Duodenal mucosa (tissue), 2 donors: ENCODE results near the gene CYP2W1.
"Not testable (repeated sequence)": the region's sequence is repeated elsewhere in the genome, so short reads cannot be mapped to it uniquely, and the experiment has no call there.

Experiments used
- H3K27ac ChIP-seq: one replicate; pipeline ENCODE4 v1.7.0; 2013; ENCODE audit warnings: low read depth, low read length
- H3K27me3 ChIP-seq, 2 donors: one replicate each; pipeline ENCODE4 v1.7.0; 2013; ENCODE audit warnings: low read length in 2 of 2, control low read depth in 1 of 2; ENCODE audit not compliant: insufficient read depth in 2 of 2, control insufficient read depth in 1 of 2
- H3K36me3 ChIP-seq, 2 donors: one replicate each; pipeline ENCODE4 v1.7.0; 2013; ENCODE audit warnings: low read length in 2 of 2, control low read depth in 1 of 2; ENCODE audit not compliant: insufficient read depth in 2 of 2, control insufficient read depth in 1 of 2
- H3K4me1 ChIP-seq, 2 donors: one replicate each; pipeline ENCODE4 v1.7.0; 2013; ENCODE audit warnings: low read length in 2 of 2, control low read depth in 1 of 2; ENCODE audit not compliant: insufficient read depth in 2 of 2, control insufficient read depth in 1 of 2
- H3K4me3 ChIP-seq, 2 donors: one replicate each; pipeline ENCODE4 v1.7.0; 2013; ENCODE audit warnings: low read length in 2 of 2, low read depth in 1 of 2
- H3K9ac ChIP-seq, 2 donors: one replicate each; pipeline ENCODE4 v1.7.0; 2013; ENCODE audit warnings: low read length in 2 of 2, low read depth in 1 of 2
- H3K9me3 ChIP-seq, 2 donors: one replicate each; pipeline ENCODE4 v1.7.0; 2013; ENCODE audit warnings: low read length in 2 of 2, control low read depth in 1 of 2; ENCODE audit not compliant: control insufficient read depth in 1 of 2

Gene CYP2W1

DNA sequence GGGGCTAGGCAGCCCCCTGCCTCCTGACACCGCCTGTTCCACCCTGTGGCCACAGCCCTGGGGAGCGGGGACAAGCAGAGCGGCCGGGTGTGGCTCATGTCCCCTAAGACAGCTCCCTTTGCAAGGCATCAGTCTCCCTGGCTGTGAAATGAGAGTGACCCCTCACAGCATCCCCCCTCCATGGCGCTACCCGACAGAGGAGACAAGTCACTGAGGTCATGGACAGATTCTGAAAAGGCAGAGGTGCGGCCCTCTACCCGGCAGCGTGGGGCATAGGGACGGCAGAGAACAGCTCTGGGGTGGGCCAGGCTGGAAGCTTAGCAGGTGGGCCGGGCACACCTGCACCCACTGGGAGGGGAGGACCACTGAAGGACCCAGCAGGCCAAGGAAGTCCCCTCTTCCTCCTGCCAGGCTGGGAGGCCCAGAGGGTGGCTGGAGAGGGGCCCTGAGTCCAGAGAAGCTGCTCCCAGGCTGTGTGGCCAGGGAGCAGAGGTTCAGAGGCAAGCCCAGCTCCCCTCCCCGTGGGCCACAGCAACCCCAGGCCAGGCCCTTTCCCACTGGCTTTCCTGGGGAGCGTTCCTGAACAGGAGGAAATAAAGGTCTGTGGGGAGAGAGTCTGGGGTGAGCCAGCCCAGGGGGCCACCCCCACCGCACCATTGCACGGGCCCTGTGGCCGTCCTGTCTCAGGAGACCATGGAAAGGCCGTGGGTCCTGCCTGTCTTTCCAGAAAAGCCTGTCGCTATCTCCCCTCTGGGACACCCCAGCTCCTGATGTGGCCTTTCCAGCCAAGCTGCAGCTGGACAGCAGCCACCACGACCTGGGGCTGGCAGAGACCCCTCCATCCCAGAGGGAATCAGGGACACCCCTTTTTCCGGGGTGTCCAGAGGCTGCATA is 30.2 kb upstream of the CYP2W1 start:
- peak overlapping the region; percentile 25 for H3K27ac ChIP-seq
- H3K4me3 ChIP-seq, result peak overlapping the region; percentile 54 to 75
- no peaks in the 10 kb centered on the region for H3K27me3 ChIP-seq
- H3K4me1 ChIP-seq, result peaks cover 11 to 27% of the 10 kb centered on the region in 2 donors
- no peaks in the 10 kb centered on the region for H3K36me3 ChIP-seq
- no peaks in the 10 kb centered on the region for H3K9me3 ChIP-seq
- H3K9ac ChIP-seq, result peak overlapping the region; percentile 66 to 70

DNA sequence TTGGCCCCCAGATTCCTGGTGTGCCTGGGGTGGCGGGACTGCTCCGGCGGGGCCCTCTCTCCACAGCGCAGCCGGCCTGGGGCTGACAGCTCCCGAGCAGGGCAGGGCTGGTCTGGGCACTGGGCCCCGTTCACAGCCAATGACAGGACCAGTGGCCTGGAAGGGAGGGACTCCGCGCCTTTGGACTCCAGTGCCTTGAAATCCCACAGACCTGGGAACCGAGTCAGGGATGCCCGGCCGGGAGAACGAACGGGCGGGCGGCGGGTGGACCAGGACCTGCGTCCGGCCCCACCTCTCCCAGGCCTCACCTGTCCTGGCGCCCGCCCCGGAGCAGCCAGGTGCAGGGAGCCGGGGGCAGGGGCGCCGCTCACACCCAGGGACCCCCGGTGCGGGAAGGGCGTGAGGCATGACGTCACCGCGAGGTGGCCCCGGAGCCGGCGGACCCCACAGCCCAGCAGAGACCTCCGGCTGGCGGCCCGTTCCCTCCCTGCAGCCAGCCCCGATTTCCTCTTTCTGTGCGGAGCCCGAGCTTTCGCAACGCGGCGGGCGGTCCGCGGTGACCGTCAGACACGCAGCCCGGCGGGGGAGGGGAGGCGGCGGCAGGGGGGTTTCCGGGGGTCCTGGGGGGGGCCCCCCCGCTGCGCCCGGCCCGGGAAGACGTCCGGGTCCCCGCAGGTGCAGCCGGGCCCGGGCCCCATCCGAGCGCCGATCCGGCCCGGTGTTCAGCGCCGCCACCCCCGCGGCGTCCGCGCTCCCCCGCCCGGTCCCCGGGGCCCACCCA is 29.2 kb upstream of the CYP2W1 start:
- H3K4me1 ChIP-seq, result peaks cover 11 to 27% of the 10 kb centered on the region in 2 donors
- H3K27ac ChIP-seq, result peak overlapping the region; percentile 25
- H3K36me3 ChIP-seq, result no peaks in the 10 kb centered on the region
- H3K9me3 ChIP-seq, result no peaks in the 10 kb centered on the region
- H3K27me3 ChIP-seq, result no peaks in the 10 kb centered on the region
- peak overlapping the region; percentile 54 to 75 for H3K4me3 ChIP-seq
- peak overlapping the region; percentile 66 to 70 for H3K9ac ChIP-seq

DNA sequence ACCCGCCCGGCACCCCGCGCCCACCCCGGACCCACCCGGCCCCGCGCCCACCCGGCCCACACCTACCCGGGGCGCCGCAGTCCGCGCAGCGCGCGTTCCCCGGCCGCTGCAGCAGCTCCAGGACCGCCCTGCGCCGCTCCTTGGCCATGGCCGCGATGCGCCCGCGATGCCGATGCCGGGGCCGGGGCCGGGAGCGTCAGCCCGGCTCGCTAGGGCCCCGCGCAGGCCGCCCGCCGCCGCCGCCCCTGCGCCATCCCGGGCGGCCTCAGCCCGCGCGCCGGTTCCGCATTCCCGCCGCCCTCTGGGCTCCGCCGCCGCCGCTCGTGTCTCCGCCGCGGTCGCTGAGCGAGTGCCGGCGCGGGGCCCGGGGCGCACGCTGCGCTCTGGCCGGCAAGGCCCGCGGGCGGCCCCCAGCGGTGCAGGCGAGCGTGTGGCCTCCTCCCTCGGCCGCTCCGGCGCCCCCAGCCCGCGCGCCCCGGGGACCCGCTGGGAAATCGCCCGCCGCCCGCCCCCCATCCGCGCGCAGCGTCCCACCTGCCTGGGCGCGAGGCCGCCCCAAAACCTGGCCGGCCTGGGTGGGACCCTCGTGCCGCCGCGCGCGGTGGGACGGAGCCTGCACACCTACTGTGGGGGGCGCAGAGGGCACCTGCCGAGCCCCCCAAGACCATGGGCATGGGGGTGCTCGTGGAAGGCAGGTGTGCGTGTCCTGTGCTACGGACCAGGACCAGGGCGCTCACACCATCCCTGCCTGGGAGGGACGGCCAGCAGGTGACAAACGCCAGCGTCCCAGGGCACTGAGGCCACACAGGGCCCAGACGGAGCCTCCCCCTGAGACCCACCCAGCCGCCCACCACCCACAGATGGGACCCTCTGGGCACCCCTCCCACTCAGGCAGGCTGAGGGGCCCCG is 28.4 kb upstream of the CYP2W1 start, which contains the start of gene ADAP1:
Gene ADAP1, minus strand, starts transcription at position 351 of the 909 bp plus-strand sequence. Its CDS starts 203 bp downstream, at position 148.
- H3K9ac ChIP-seq, result peak within 1 kb of the TSS; percentile 66 to 70
- H3K4me3 ChIP-seq, result peak within 1 kb of the TSS; percentile 54 to 75
- peak within 1 kb of the TSS; percentile 25 for H3K27ac ChIP-seq
- H3K36me3 ChIP-seq, result no peaks in the 10 kb centered on the region
- no peaks in the 10 kb centered on the region for H3K9me3 ChIP-seq
- no peaks in the 10 kb centered on the region for H3K27me3 ChIP-seq
- H3K4me1 ChIP-seq, result peaks cover 11 to 19% of the 10 kb centered on the region in 2 donors

DNA sequence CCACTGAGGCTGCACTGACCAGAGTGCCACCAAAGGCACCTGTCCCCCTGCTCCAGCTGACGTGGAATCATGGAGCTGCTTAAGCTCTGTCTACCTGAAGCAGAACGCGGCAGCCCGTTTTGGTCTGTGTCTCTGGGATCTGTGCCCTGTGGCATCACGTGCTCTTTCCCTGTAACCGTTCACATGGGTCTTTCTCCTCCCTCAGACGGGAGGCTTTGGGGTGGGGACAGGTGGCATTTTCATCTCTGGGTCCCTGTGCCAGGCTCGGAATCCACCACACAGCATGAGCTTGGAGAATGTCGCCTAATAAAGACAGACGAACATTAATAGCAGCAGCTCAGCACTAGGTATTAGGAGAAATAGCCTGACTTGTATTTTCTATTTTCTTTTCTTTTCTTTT is 26.9 kb upstream of the CYP2W1 start:
- no peaks in the 10 kb centered on the region for H3K36me3 ChIP-seq
- H3K9me3 ChIP-seq, result no peaks in the 10 kb centered on the region
- peaks cover 11 to 15% of the 10 kb centered on the region in 2 donors for H3K4me1 ChIP-seq
- H3K27ac ChIP-seq, result no peak overlapping the region
- no peaks in the 10 kb centered on the region for H3K27me3 ChIP-seq
- no peak overlapping the region for H3K4me3 ChIP-seq
- no peak overlapping the region for H3K9ac ChIP-seq

DNA sequence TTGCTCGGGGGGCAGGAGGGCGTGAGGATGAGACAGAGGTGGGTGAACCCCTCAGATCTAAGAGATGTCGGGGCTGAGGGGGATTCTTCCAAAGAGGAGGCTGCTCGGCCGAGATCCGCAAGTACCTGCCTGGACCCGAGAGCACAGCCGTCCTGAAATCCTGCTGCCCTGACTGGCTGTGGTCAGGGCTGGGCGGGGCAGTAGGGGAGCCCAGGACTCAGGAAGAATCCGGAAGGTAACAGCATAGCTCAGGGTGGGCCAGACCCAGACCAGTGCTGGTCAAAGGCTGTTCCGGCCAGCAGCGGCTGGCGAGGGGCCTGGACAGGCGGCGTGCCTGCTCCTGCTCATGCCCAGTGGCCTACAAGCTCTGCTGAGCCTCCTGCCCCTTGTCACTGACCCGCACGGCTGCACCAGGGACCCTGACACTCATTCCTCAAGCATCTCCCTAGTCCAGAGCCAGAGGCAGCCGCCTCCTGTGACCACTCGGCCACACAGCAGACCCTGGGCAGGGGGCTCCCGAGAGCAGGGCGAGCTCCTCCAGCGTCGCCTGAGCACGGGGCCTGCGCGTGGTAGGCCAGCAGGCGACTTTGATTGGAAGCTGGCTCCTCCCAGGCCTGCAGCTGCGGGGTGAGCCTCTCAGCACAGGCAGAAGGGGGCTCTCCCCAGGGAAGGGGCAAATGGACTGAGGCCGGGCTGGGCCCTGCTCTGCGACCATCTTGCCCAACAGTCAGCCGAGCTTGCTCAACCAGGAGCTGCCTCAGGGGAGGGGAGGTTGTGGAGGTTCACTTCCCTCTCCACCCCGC is 25.4 kb upstream of the CYP2W1 start:
- H3K27ac ChIP-seq, result no peak overlapping the region
- no peaks in the 10 kb centered on the region for H3K9me3 ChIP-seq
- no peaks in the 10 kb centered on the region for H3K36me3 ChIP-seq
- H3K9ac ChIP-seq, result no peak overlapping the region
- peaks cover 6 to 9% of the 10 kb centered on the region in 2 donors for H3K4me1 ChIP-seq
- H3K27me3 ChIP-seq, result no peaks in the 10 kb centered on the region
- H3K4me3 ChIP-seq, result no peak overlapping the region

DNA sequence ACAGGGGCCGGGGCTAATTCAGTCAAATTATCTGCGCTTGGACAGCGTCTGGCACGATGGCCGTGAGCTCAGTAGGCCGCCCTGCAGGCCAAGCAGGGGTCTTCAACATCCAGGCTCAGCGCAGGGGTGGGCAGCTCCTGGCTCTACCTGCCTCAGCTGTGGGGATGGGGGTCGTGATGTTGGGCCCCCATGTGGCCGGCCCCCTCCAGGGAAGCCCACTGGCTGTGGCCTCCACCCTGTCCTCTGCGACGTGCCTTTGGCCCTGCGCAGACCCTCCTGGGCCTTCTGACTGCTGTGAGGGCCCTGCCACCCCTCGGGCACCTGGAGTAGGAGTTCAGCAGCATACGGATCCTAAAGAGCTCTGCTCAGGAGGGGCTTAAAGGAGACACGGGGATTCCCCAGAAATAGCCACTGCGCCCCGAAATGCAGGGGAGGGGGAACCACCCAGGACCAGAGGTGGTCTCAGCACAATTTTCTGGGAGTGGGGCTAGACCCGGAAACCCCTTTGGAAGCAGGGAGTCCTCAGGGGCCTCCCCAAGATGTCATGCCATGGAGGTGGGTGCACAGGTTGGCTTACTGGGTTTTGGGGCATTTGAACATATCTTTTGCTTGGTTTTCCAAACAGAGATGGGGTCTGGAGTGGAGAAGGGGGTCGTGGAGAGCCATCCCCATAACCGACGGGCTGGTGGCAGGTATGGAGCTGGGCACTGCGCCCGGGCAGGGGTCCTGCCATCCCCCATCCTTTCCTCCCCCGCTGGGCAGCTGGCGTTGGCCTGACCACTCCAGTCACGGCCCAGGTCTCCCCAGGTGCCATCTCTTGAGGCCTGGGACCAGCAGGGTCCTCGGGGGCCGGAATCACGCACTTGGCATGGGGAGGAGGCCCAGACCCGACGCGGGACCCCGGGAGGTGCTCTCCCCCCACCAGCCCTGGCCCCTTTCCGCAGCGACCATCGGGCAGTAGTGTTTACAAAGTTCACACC is 24.5 kb upstream of the CYP2W1 start:
- no peak overlapping the region for H3K27ac ChIP-seq
- no peak overlapping the region for H3K9ac ChIP-seq
- H3K4me3 ChIP-seq, result no peak overlapping the region
- H3K9me3 ChIP-seq, result no peaks in the 10 kb centered on the region
- peaks cover 0 to 4% of the 10 kb centered on the region in 2 donors for H3K27me3 ChIP-seq
- H3K36me3 ChIP-seq, result no peaks in the 10 kb centered on the region
- H3K4me1 ChIP-seq, result peaks cover 0 to 2% of the 10 kb centered on the region in 2 donors

DNA sequence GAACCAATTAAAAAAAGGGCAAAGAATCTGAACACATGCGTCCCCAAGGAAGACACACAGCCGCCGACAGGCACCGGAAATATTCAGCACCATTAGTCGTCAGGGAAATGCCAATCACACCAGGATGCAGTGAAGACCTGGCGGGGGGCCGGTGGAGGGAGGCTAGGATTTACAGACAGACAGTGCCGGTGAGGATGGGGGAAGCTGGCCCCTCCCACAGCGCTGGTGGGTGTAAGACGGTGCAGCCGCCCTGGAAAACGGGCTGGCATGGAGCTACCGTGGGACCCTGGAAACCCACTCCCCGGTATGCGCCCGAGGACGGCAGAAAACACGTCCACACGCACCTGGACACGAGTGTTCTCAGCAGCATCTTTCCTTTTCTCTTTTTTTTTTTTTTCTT is 23.7 kb upstream of the CYP2W1 start:
- no peaks in the 10 kb centered on the region for H3K36me3 ChIP-seq
- no peaks in the 10 kb centered on the region for H3K9me3 ChIP-seq
- H3K9ac ChIP-seq, result no peak overlapping the region
- H3K4me3 ChIP-seq, result no peak overlapping the region
- no peak overlapping the region for H3K27ac ChIP-seq
- H3K4me1 ChIP-seq, result peaks cover under 1 to 9% of the 10 kb centered on the region in 2 donors
- H3K27me3 ChIP-seq, result peaks cover 0 to 8% of the 10 kb centered on the region in 2 donors

DNA sequence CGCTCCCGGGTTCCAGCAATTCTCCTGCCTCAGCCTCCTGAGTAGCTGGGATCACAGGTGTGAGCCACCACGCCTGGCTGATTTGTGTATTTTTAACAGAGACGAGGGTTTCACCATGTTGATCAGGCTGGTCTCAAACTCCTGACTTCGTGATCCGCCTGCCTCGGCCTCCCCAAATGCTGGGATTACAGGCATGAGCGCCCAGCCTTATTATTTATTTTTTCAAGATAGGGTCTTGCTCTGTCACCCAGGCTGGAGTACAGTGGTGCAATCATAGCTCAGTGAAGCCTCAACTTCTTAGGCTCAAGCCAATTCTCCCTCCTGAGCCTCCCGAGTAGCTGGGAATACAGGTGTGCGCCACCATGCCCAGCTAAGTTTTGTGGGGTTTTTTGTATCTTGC is 23.2 kb upstream of the CYP2W1 start:
- peaks cover 6 to 14% of the 10 kb centered on the region in 2 donors for H3K4me1 ChIP-seq
- not testable (repeated sequence) for H3K9me3 ChIP-seq, H3K9ac ChIP-seq, H3K27me3 ChIP-seq, H3K27ac ChIP-seq, H3K4me3 ChIP-seq, H3K36me3 ChIP-seq
